Breast epithelium (tissue), 4 donors: ENCODE measurements around the gene LEO1. TPM values are rescaled to one million over a fixed set of nuclear protein-coding genes. Genes with fewer than 3 reads are reported as not detected.

Experiments used
- DNase-seq, 2 donors: peaks; one replicate each; pipeline ENCODE4 v3.0.0-alpha.2; 2019; ENCODE audit warnings: low spot score in 2 of 2
- H3K27ac ChIP-seq, 2 donors: fragments of 200-600 bp; sonication (generic) in 1 of 2; one replicate each; pipeline ENCODE4 v1.5.1; 2016 to 2019; ENCODE audit warnings: mild to moderate bottlenecking in 1 of 2
- H3K27me3 ChIP-seq, 2 donors: fragments of 200-600 bp; sonication (generic) in 1 of 2; one replicate each; pipeline versions ENCODE4 v1.5.1 to v1.6.0; 2017 to 2019; ENCODE audit warnings: control low read depth in 1 of 2, mild to moderate bottlenecking in 1 of 2
- H3K36me3 ChIP-seq: fragments of 200-600 bp; one replicate; pipeline ENCODE4 v1.5.1; 2019
- H3K4me1 ChIP-seq, 2 donors: fragments of 200-600 bp; sonication (generic); one replicate each; pipeline ENCODE4 v1.5.1; 2016 to 2019; ENCODE audit warnings: control low read depth in 1 of 2
- H3K4me3 ChIP-seq, 3 donors: fragments of 200-600 bp; sonication (generic); 1 replicate in 2 of 3; 2 replicates in 1 of 3; pipeline ENCODE4 v1.5.1; 2016 to 2019; ENCODE audit warnings: mild to moderate bottlenecking in 3 of 3, moderate library complexity in 2 of 3
- H3K9me3 ChIP-seq, 2 donors: fragments of 200-600 bp; sonication (generic) in 1 of 2; one replicate each; pipeline ENCODE4 v1.5.1; 2016 to 2019; ENCODE audit warnings: control low read depth in 1 of 2
- POLR2A ChIP-seq: fragments of 450-650 bp; IDR thresholded peaks from one replicate; pipeline ENCODE4 v1.6.1; 2016; ENCODE audit warnings: antibody characterized with exemption, mild to moderate bottlenecking, moderate library complexity
- POLR2AphosphoS5 ChIP-seq, 3 donors: sonication (generic); formaldehyde crosslinking; IDR thresholded peaks; one replicate each; pipeline ENCODE4 v1.6.1; 2017; ENCODE audit warnings: antibody characterized with exemption in 3 of 3
- intact Hi-C: fragments of 100-400 bp; cut with DNase I; formaldehyde crosslinking; loops from one replicate; pipeline ENCODE4 v1.15.1; 2023; ENCODE audit warnings: low total_unique reads
- total RNA-seq, 3 donors: library from RNA; depleted of rRNA; stranded (reverse); fragments of >200 nt; gene quantifications; one replicate each; pipeline ENCODE4 v1.1.0, GENCODE V29; 2016
- TF ChIP-seq, protein P1 (sequence below), 3 donors: fragments of 450-650 bp; IDR thresholded peaks; one replicate each; pipeline ENCODE4 v1.5.1; 2016 to 2017; ENCODE audit warnings: antibody characterized with exemption in 3 of 3, mild to moderate bottlenecking in 3 of 3, moderate library complexity in 3 of 3

Gene LEO1
- total RNA-seq, 3 donors from 2014 or later, result 12.8 to 25.5 (median 23.3) TPM

DNA sequence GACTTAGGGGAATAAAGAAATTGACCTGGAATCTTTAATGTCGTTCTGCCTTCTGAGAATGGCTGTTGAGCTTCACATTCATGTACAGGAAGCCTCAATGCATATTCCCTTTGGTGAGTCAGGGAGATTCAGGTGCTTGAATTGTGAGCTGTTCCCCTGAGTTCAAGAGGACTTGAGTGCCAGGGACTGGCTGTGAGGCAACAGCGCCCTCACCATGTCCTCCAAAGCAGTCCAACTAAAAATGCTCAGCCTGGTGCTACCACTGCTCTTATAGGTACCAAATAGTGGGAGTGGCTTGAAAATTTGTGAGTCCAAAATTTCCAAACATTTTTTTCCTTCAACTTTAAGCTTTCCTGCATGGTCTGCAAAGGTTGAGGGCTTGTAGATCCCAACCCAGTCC is 54.1 kb downstream of the LEO1 start:
- no peaks in the 10 kb centered on the region for H3K27me3 ChIP-seq
- H3K36me3 ChIP-seq, result no peaks in the 10 kb centered on the region
- no peak for TF ChIP-seq POLR2A
- TF ChIP-seq, protein P1, sequence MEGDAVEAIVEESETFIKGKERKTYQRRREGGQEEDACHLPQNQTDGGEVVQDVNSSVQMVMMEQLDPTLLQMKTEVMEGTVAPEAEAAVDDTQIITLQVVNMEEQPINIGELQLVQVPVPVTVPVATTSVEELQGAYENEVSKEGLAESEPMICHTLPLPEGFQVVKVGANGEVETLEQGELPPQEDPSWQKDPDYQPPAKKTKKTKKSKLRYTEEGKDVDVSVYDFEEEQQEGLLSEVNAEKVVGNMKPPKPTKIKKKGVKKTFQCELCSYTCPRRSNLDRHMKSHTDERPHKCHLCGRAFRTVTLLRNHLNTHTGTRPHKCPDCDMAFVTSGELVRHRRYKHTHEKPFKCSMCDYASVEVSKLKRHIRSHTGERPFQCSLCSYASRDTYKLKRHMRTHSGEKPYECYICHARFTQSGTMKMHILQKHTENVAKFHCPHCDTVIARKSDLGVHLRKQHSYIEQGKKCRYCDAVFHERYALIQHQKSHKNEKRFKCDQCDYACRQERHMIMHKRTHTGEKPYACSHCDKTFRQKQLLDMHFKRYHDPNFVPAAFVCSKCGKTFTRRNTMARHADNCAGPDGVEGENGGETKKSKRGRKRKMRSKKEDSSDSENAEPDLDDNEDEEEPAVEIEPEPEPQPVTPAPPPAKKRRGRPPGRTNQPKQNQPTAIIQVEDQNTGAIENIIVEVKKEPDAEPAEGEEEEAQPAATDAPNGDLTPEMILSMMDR (IDR thresholded peaks at IDR 0.05), result no peak
- TF ChIP-seq POLR2AphosphoS5 (IDR thresholded peaks at IDR 0.05), result no peak
- no peak overlapping the region for H3K4me3 ChIP-seq
- DNase-seq, result no peak
- H3K4me1 ChIP-seq, result no peaks in the 10 kb centered on the region
- H3K9me3 ChIP-seq, result no peaks in the 10 kb centered on the region
- intact Hi-C loops, result no loop called here
- H3K27ac ChIP-seq, result no peak overlapping the region

DNA sequence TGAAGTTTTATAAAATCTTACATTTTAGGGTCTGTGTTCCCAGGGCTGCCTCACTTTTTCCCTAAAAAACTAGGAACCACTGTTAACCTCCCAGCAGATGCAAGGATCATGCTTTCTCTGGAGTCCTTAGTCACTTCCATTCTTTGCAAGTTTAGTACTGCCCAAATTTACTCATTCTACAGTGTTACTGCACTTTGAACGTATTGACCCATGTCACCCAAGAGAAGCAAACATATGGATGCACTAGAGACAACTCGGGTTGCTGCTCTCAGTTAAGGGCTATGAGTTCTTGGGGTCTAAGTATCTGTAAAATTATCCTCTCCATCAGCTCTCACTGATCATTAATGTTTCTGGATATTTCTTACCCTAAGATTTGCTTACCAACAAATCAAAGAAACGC is 59.0 kb downstream of the LEO1 start:
- H3K4me1 ChIP-seq, result no peaks in the 10 kb centered on the region
- no peaks in the 10 kb centered on the region for H3K36me3 ChIP-seq
- H3K27me3 ChIP-seq, result no peaks in the 10 kb centered on the region
- no peaks in the 10 kb centered on the region for H3K9me3 ChIP-seq
- no peak overlapping the region for H3K27ac ChIP-seq
- TF ChIP-seq POLR2AphosphoS5 (IDR thresholded peaks at IDR 0.05) (no peak), POLR2A (no peak)
- TF ChIP-seq, protein P1 (IDR thresholded peaks at IDR 0.05), result no peak
- intact Hi-C loops, result no loop called here
- no peak overlapping the region for H3K4me3 ChIP-seq
- no peak for DNase-seq

DNA sequence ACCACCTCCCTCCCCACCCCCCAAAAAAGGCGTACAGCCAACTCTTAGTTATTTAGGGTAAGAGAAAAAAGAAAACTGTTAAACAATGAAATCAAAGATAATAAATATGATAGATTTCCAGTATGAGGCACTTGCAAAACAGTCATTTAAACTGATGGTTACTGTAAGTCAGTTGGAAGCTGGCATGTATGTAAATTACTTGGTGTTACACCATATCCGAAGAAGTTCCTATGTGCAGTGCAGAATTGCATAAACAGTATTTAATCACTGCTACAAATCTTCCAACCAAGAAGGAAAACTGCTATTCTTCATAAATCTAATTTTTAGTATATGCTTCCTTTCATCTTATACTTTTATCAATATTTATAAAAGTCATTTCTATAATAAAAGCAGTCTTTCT is 62.0 kb downstream of the LEO1 start:
- Histone ChIP-seq H3K9me3 (no peaks in the 10 kb centered on the region), H3K4me1 (no peaks in the 10 kb centered on the region), H3K36me3 (peaks cover under 1% of the 10 kb centered on the region), H3K27ac (no peak overlapping the region), H3K27me3 (no peaks in the 10 kb centered on the region), H3K4me3 (no peak overlapping the region)
- TF ChIP-seq, protein P1 (IDR thresholded peaks at IDR 0.05), result no peak
- no peak for TF ChIP-seq POLR2AphosphoS5 (IDR thresholded peaks at IDR 0.05)
- no peak for TF ChIP-seq POLR2A
- intact Hi-C loops, result no loop called here
- no peak for DNase-seq

DNA sequence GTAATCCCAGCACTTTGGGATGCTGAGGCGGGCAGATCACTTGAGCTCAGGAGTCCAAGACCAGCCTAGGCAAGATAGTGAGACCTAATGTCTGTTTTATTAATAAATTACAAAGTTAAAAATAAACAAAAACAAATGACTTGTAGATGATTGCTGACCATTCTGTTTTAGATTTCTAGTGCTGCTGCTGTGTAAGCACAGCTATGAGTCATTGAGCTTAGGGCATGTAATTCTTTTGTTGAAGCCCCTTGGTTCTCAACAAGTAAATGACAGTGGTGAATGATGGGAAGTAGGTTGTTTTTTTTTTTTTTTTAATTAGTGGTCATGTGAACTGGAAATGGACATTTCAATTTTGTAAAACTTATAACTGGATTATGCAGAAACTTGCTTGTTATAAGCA is 63.3 kb downstream of the LEO1 start:
- Histone ChIP-seq H3K27ac (no peak overlapping the region), H3K4me1 (no peaks in the 10 kb centered on the region), H3K9me3 (no peaks in the 10 kb centered on the region), H3K36me3 (peaks cover 4% of the 10 kb centered on the region), H3K4me3 (no peak overlapping the region), H3K27me3 (no peaks in the 10 kb centered on the region)
- TF ChIP-seq POLR2AphosphoS5 (IDR thresholded peaks at IDR 0.05) (no peak), POLR2A (no peak)
- TF ChIP-seq, protein P1 (IDR thresholded peaks at IDR 0.05), result no peak
- DNase-seq, result no peak
- intact Hi-C loops, result no loop called here

GRCh38 chr15:51907136-51907862 is 64.3 kb downstream of the LEO1 start:
- H3K27ac ChIP-seq, result no peak overlapping the region
- TF ChIP-seq, protein P1 (IDR thresholded peaks at IDR 0.05), result peak in 1 of 3 donors; percentile 12
- TF ChIP-seq POLR2A, result no peak
- no peaks in the 10 kb centered on the region for H3K4me1 ChIP-seq
- H3K9me3 ChIP-seq, result no peaks in the 10 kb centered on the region
- peaks cover 4% of the 10 kb centered on the region for H3K36me3 ChIP-seq
- intact Hi-C loops, result no loop called here
- H3K27me3 ChIP-seq, result no peaks in the 10 kb centered on the region
- DNase-seq, result no peak
- no peak overlapping the region for H3K4me3 ChIP-seq
